ENCODE data around the gene PRKCA.

- TF ChIP-seq, protein P1, sequence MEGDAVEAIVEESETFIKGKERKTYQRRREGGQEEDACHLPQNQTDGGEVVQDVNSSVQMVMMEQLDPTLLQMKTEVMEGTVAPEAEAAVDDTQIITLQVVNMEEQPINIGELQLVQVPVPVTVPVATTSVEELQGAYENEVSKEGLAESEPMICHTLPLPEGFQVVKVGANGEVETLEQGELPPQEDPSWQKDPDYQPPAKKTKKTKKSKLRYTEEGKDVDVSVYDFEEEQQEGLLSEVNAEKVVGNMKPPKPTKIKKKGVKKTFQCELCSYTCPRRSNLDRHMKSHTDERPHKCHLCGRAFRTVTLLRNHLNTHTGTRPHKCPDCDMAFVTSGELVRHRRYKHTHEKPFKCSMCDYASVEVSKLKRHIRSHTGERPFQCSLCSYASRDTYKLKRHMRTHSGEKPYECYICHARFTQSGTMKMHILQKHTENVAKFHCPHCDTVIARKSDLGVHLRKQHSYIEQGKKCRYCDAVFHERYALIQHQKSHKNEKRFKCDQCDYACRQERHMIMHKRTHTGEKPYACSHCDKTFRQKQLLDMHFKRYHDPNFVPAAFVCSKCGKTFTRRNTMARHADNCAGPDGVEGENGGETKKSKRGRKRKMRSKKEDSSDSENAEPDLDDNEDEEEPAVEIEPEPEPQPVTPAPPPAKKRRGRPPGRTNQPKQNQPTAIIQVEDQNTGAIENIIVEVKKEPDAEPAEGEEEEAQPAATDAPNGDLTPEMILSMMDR (IDR thresholded peaks at IDR 0.05): no peak
- no peak for TF ChIP-seq POLR2A (IDR thresholded peaks at IDR 0.05)
These were observed 511.6 kb downstream of the PRKCA start for GRCh38 chr17:66814026-66814425.
